DOHH2 (cell line): Measurements from ENCODE around the gene GARNL3.

ENCODE experiments used
- H3F3A ChIP-seq: fragments of 200-600 bp; sonication (generic), shearing (Covaris generic); 2 replicates; pipeline ENCODE4 v1.6.0; 2016; ENCODE audit warnings: antibody characterized with exemption, mild to moderate bottlenecking; ENCODE audit not compliant: control insufficient read depth, insufficient read depth
- H3K27ac ChIP-seq: fragments of 200-600 bp; sonication (generic); 2 replicates; pipeline ENCODE4 v1.5.1; 2014; ENCODE audit warnings: low read depth, mild to moderate bottlenecking, low read length, moderate library complexity
- H3K27me3 ChIP-seq: fragments of 200-600 bp; sonication (generic); 2 replicates; pipeline ENCODE4 v1.6.1; 2014; ENCODE audit warnings: mild to moderate bottlenecking, low read length, mixed read lengths; ENCODE audit not compliant: control insufficient read depth
- H3K36me3 ChIP-seq: fragments of 200-600 bp; sonication (generic); 2 replicates; pipeline ENCODE4 v1.6.1; 2014; ENCODE audit warnings: mild to moderate bottlenecking, low read length, moderate library complexity, mixed read lengths; ENCODE audit not compliant: control insufficient read depth
- H3K4me1 ChIP-seq: fragments of 200-600 bp; sonication (generic); 2 replicates; pipeline ENCODE4 v1.6.1; 2014; ENCODE audit warnings: mild to moderate bottlenecking, low read length, mixed read lengths; ENCODE audit not compliant: control insufficient read depth
- H3K4me2 ChIP-seq: fragments of 200-600 bp; sonication (generic); 2 replicates; pipeline ENCODE4 v1.6.0; 2014; ENCODE audit warnings: mild to moderate bottlenecking, low read length, moderate library complexity
- H3K4me3 ChIP-seq: fragments of 200-600 bp; sonication (generic); 2 replicates; pipeline ENCODE4 v1.5.1; 2014; ENCODE audit warnings: mild to moderate bottlenecking, low read length, mixed read lengths
- H3K79me2 ChIP-seq: fragments of 200-600 bp; sonication (generic); 2 replicates; pipeline ENCODE4 v1.6.1; 2014; ENCODE audit warnings: mild to moderate bottlenecking, low read length, mixed read lengths; ENCODE audit not compliant: control insufficient read depth
- H3K9me2 ChIP-seq: fragments of 200-600 bp; sonication (generic); replicated peaks from 2 replicates; pipeline ENCODE4 v1.6.1; 2014; ENCODE audit warnings: mild to moderate bottlenecking, low read length, mixed read lengths; ENCODE audit not compliant: control insufficient read depth
- H3K9me3 ChIP-seq: fragments of 200-600 bp; sonication (generic); 2 replicates; pipeline ENCODE4 v1.6.1; 2014; ENCODE audit warnings: antibody characterized with exemption, low read length, mixed read lengths; ENCODE audit not compliant: control insufficient read depth, insufficient read depth
- H4K20me1 ChIP-seq: fragments of 200-600 bp; sonication (generic); 2 replicates; pipeline ENCODE4 v1.6.0; 2014; ENCODE audit warnings: low read depth, mild to moderate bottlenecking, antibody characterized with exemption, low read length, moderate library complexity; ENCODE audit not compliant: control insufficient read depth, insufficient read depth
- CTCF ChIP-seq: fragments of 200-600 bp; sonication (generic); IDR thresholded peaks from one replicate; pipeline ENCODE4 v1.5.1; 2014; ENCODE audit warnings: antibody characterized with exemption, mild to moderate bottlenecking, low read depth, low read length; ENCODE audit not compliant: poor library complexity, severe bottlenecking
- EZH2phosphoT487 ChIP-seq: fragments of 200-600 bp; sonication (generic); IDR thresholded peaks from 2 replicates; pipeline ENCODE4 v1.6.1; 2017; ENCODE audit warnings: borderline replicate concordance, mild to moderate bottlenecking, antibody characterized with exemption, low read length, moderate library complexity, mixed read lengths

Gene GARNL3

GRCh38 chr9:127293328-127293727 is 28.8 kb downstream of the GARNL3 start:
- Histone ChIP-seq H3K36me3 (no peaks in the 10 kb centered on the region), H3F3A (no peaks in the 10 kb centered on the region), H3K79me2 (no peaks in the 10 kb centered on the region), H3K4me3 (no peak overlapping the region), H3K4me1 (no peaks in the 10 kb centered on the region), H3K4me2 (no peak overlapping the region), H3K9me2 (no peaks in the 10 kb centered on the region), H3K27me3 (0 out of 2 replicates have a peak, but pooled peaks cover 2% of the 10 kb centered on the region), H3K9me3 (no peaks in the 10 kb centered on the region), H4K20me1 (no peaks in the 10 kb centered on the region), H3K27ac (no peak overlapping the region)
- TF ChIP-seq CTCF (no peak), EZH2phosphoT487 (no peak)

GRCh38 chr9:127293767-127294166 is 29.2 kb downstream of the GARNL3 start:
- Histone ChIP-seq H3K79me2 (no peaks in the 10 kb centered on the region), H3K4me2 (no peak overlapping the region), H3K4me1 (no peaks in the 10 kb centered on the region), H4K20me1 (no peaks in the 10 kb centered on the region), H3F3A (no peaks in the 10 kb centered on the region), H3K9me3 (no peaks in the 10 kb centered on the region), H3K4me3 (no peak overlapping the region), H3K9me2 (no peaks in the 10 kb centered on the region), H3K36me3 (no peaks in the 10 kb centered on the region), H3K27ac (no peak overlapping the region), H3K27me3 (0 out of 2 replicates have a peak, but pooled peaks cover 2% of the 10 kb centered on the region)
- no peak for TF ChIP-seq CTCF
- no peak for TF ChIP-seq EZH2phosphoT487

- Histone ChIP-seq H3K79me2 (no peaks in the 10 kb centered on the region), H3K4me3 (no peak overlapping the region), H3K9me2 (no peaks in the 10 kb centered on the region), H3K9me3 (no peaks in the 10 kb centered on the region), H4K20me1 (no peaks in the 10 kb centered on the region), H3K36me3 (no peaks in the 10 kb centered on the region), H3K4me2 (no peak overlapping the region), H3K4me1 (no peaks in the 10 kb centered on the region), H3K27me3 (0 out of 2 replicates have a peak, but pooled peaks cover 2% of the 10 kb centered on the region), H3F3A (no peaks in the 10 kb centered on the region), H3K27ac (no peak overlapping the region)
- TF ChIP-seq EZH2phosphoT487: no peak
These were observed 30.4 kb downstream of the GARNL3 start for GRCh38 chr9:127295005-127295404.

GRCh38 chr9:127300886-127301447 is 36.4 kb downstream of the GARNL3 start:
- no peak overlapping the region for H3K27ac ChIP-seq

More at GRCh38 chr9:127300886-127301447, 36.4 kb downstream of the GARNL3 start:
- Histone ChIP-seq H3K79me2 (no peaks in the 10 kb centered on the region), H3K36me3 (no peaks in the 10 kb centered on the region), H3K27me3 (no peaks in the 10 kb centered on the region), H3F3A (no peaks in the 10 kb centered on the region), H3K9me3 (no peaks in the 10 kb centered on the region), H3K4me2 (no peak overlapping the region), H3K9me2 (no peaks in the 10 kb centered on the region), H3K4me1 (no peaks in the 10 kb centered on the region), H4K20me1 (no peaks in the 10 kb centered on the region), H3K4me3 (no peak overlapping the region)
- TF ChIP-seq EZH2phosphoT487 (no peak), CTCF (no peak)
